NCI-H2107 (cell line): ENCODE measurements around the gene OR2L5.

ENCODE experiments used
- DNase-seq: peaks from one replicate; lab custom pipeline; 2025; lab: John Stamatoyannopoulos, UW

OR2L5 gene, protein sequence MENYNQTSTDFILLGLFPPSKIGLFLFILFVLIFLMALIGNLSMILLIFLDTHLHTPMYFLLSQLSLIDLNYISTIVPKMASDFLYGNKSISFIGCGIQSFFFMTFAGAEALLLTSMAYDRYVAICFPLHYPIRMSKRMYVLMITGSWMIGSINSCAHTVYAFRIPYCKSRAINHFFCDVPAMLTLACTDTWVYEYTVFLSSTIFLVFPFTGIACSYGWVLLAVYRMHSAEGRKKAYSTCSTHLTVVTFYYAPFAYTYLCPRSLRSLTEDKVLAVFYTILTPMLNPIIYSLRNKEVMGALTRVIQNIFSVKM

DNA sequence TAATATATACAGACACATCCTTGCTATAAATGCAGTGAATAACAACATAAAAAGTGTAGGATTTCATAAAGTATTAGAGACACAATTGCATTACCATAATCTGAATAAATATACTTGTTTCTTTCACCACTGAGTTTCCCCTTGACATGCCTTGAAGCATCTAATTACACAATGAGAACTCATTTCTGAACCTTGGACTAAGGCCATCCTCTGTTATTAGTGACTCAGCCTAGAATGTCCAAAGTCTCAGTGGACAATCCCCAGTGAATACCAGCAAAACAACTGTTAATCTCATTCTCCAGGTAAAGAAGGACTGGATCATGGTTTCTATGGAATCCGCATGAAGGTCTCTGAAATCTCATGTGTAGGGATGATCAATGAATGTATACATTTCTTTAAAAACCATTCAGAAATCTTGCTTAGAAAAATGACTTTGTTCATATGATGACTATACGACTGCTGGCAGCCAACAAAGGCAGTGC lies at the start of gene OR2L5:
Gene OR2L5 (plus strand): TSS at position 432 of the 482 bp plus-strand sequence. CDS start 8,288 bp downstream, outside the sequence.
- DNase-seq, result no peak

DNA sequence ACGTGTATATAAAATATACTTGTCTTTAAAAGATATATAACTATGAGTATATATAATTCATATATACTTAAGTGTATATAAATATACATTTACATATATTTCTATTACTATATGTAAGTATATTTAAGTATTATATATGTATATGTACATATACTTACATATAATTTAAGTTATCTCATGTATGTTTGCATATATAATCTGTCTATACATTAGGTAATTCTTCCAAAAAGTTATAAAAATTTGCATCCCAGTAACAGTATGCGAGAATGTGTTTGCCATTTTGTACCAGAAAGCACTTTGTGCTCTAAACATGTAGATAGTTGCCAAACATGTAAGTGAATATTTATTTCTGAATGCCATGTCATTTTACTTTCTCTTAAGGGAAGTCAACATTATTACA lies 48.5 kb upstream of the OR2L5 start, which contains the start of gene OR2AK2:
Gene OR2AK2 (plus strand): TSS at position 301 of the 400 bp plus-strand sequence. CDS start 144 bp downstream, outside the sequence.
- no peak for DNase-seq

DNA sequence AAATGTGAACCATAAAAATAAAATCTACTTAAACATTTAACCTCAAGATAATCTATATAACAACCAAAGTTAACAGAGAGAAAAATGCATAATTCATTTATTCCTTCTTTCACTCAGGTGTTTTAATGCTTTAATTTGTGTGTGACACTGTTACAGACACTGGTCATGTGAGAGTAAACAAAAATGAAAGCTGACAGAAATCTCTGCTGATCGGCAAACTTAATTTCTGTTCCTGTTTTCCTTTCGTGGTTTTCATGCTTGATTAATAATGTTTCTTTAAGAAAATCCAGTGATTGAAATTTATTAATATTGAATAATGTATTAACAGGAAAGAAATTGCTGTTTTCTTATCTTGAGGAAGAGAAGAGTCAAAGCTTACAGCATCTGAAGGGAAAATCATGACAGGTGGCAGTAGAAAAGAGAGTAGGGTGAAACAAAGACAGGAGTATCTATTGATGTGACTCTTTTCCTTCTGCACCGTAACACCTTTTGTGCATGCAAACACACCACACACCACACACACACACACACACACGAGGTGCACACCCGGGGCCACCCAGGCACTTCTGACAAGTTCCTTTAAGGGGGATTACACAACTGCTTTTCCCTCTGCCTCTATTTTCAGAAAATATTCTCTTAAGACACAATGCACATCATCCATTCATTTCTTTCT lies 46.8 kb upstream of the OR2L5 start:
- no peak for DNase-seq

DNA sequence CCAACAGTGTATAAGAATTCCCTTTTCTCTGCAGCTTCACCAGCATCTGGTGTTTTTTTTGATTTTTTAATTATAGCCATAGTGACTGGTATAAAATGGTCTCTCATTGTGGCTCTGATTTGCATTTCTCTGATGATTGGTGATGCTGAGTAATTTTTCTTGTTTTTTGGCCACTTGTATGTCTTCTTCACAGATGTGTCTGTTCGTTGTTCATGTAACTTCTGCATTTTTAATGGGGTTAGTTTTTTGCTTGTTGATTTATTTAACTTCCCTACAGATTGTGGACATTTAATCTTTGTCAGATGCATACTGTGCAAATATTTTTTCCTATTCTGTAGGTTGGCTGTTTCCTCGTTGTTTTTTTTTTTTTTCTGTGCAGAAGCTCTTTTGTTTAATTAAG lies 20.5 kb upstream of the OR2L5 start:
- no peak for DNase-seq

DNA sequence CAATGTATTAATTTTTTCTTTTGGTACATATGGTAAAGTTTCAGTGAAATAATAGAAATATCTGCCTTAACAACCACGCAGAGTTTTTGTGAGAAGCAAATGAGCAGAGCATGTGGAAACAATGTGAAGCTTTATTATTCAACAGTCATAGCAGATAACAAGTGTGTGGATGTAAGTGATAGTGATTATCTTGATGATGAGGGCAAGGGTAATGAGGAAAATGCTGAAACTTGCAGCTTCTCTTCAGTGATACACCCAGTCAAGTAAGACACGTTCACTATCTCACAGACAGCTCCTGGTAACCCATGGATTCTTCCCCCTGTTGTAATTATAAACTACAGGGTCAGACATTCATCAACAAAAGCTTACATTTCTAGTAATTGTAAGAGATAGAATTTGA lies 14.6 kb upstream of the OR2L5 start:
- DNase-seq, result no peak

DNA sequence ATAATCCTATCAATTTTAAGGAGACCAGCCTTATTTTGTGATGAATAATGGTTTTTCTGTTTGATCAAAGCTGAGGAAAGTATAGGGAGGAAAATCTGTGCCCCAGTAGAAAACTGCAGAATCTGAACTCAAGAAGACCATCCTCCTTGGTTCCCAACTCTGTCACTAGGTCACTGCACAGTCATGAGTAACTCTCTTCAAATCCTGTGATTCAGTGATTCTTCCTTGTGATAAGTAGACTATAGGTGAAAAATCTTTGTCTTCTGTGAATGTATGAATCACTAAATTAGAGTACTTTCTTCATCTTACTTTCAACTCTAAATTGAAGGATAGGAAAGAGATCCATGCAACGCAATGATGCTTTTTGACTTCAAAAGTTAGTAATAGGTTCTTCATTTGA lies 13.3 kb upstream of the OR2L5 start:
- DNase-seq, result no peak

DNA sequence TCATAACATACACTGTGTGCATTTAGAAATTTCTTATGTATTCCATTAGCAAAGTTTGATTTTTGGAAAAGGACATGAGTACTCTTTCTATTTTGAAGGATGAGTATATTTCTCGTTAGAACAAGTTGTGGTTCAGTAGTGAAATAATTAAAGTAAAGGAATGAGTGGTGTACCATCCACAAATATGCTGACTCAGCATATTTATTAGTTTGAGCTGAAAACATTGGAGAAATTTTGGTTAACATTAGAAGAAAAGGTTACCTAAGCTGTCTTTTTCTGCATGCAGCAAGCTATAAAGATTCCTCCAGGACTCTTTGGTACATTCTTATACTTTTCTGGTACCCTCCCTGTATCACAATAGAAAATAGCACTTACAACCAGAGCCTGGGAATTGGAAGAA lies 5.7 kb upstream of the OR2L5 start:
- no peak for DNase-seq

DNA sequence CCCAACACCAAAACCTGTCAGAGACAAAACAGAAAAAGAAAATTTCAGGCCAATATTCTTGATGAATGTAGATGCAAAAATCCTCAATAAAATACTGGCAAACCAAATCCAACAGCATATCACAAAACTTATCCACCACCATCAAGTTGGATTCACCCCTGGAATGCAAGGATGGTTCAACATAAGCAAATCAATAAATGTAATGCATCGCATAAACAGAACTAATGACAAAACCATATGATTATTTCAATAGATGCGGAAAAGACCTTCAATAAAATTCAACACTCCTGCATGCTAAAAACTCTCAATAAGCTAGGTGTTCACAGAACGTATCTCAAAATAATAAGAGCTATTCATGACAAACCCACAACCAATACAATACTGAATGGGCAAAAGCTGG lies 3.8 kb upstream of the OR2L5 start:
- no peak for DNase-seq

DNA sequence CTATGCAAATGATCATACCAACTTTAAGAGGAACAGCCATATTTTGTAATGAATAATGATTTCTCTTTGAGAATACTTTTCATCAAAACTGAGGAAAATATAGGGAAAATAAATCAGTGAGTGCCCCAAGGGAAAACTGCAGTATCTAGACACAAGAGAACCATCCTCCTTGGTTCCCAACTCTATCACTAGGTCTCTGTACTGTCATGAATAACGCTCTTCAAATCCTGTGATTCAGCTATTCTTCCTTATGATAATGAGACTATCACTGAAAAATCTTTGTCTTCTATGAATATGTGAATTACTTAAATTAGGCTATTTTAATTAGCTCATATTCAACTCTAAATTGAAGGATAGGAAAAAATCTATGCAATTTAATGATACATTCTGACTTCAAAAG lies 2.3 kb downstream of the OR2L5 start:
- no peak for DNase-seq

DNA sequence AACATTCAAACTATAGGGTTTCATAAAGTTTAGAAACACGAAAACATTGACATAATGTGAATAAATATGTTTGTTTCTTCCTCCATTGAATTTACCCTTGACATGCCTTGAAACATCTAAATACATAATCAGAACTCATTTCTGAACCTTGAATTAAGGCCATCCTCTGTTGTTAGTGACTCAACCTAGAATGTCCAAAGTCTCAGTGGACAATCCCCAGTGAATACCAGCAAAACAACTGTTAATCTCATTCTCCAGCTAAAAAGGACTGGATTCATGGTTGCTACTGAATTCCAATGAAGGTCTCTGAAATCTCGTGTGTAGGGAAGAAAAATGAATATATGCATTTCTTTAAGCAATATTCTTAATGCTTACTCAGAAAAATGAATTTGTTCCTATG lies 16.3 kb downstream of the OR2L5 start, which contains the start of gene OR2L2:
Gene OR2L2 (plus strand): TSS at position 301 of the 400 bp plus-strand sequence. CDS start 8,198 bp downstream, outside the sequence.
- DNase-seq, result no peak

DNA sequence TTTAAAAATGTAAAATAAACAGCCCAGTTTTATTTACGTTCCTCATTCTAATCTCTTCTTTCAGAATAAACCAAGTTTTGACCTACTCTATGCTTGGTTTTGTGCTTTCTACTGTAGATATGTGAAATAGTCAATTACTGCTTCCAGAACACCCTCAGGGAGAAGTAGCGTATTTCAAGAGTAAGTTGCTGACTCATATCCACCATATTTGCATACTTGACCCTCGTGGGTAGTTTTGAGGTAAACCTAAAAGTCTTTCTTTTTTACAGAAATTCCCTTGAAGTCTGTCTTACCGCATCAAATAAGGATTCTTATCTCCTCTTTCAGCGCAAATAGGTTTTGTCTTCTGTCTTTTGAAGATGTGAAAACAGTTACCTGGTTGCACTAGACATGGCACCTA lies 31.7 kb downstream of the OR2L5 start:
- no peak for DNase-seq

DNA sequence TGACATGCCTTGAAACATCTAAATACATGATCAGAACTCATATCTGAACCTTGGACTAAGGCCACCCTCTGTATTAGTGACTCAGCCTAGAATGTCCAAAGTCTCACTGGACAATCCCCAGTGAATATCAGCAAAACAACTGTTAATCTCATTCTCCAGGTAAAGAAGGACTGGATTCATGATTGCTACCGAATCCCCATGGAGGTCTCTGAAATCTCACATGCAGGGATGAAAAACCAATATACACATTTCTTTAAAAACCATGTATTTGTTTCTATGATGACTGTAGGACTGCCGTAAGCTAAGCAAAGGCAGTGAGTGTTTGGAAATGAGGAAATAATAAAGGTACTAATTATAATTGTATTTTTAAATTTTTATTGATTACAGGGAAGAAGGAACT lies 33.1 kb downstream of the OR2L5 start, which contains the start of gene OR2L3:
Gene OR2L3 (plus strand): TSS at position 301 of the 400 bp plus-strand sequence. CDS start 13,846 bp downstream, outside the sequence.
- no peak for DNase-seq

DNA sequence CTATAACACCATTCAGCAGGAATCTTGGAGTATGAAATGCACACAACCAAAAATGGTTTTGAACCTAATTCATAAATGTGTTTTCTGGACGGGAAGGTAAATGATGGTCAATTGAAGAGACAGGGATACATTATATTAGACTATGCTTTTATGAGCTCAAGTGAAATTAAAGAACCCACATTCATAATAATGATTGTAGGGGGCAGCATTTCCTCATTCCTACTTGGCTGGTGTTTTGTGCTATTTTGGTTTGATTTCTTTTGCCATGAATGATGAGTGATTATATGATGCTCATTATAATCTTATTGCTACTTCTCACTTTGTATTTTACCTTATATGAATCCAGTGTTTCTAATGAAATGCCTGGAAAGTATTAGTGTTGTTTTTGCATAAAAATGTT lies 33.5 kb downstream of the OR2L5 start:
- DNase-seq, result no peak

DNA sequence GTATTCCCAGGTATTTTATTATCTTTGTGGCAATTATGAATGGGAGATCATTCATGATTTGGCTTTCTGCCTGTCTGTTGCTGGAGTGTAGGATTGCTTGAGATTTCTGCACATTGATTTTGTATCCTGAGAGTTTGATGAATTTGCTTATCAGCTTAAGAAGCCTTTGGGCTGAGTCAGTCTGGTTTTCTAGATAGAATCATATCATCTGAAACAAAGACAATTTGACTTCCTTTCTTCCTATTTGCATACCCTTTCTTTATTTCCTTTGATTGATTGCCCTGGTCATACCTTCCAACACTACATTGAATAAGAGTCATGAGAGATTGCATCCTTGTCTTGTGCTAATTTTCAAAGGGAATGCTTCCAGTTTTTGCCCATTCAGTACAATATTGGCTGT lies 41.2 kb downstream of the OR2L5 start:
- no peak for DNase-seq

DNA sequence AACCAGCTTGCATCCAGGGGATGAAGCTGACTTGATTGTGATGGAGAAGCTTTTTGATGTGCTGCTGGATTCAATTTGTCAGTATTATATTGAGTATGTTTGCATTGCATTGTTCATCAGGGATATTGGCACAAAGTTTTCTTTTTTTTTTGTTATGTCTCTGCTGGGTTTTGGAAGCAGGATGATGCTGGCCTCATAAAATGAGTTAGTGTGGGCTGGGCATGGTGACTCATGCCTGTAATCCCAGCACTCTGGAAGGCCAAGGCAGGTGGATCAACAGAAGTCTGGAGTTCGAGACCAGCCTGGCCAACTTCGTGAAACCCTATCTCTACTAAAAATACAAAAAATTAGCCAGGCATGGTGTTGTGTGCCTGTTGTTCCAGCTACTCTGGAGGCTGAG lies 41.8 kb downstream of the OR2L5 start:
- no peak for DNase-seq

DNA sequence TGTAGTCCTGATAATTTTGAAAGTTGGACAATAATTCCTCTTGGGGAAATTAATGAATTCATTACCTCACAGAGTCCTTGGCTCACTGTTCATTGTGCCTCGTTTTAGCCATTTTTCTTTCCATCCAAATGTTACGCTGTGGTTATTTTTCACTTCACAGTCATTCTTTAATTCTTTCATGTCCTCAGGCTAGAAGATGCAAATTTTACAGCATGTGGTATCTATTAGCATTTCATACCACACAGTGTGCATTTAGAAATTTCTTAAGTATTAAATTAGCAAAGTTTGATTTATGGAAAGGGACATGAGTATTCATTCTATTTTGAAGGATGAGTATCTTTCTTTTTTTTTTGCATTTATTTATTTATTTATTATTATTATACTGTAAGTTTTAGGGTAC lies 51.6 kb downstream of the OR2L5 start:
- DNase-seq, result no peak

DNA sequence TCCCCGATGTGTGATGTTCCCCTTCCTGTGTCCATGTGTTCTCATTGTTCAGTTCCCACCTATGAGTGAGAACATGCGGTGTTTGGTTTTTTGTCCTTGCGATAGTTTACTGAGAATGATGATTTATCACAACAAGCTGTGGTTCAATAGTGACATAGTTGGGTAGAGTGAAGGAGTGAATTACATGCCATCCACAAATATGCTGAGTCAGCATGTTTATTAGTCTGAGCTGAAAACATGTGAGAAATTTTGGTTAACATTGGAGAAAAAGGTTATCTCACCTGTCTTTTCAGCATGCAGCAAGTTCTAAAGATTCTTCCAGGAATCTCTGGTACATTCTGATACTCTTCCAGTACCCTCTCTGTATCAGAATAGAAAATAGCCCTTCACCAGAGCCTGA lies 52.1 kb downstream of the OR2L5 start:
- no peak for DNase-seq
